Measurements from ENCODE around the gene CDH13.

- TF ChIP-seq FOXP2 (optimal IDR thresholded peaks at IDR 0.05; ENCODE audit: borderline replicate concordance, extremely low read depth, extremely low read length, insufficient read depth) = no peak
- no peak for TF ChIP-seq TAF1 (IDR thresholded peaks at IDR 0.05; ENCODE audit: borderline replicate concordance, insufficient read depth, low read length)
- TF ChIP-seq REST (IDR thresholded peaks at IDR 0.05; ENCODE audit: insufficient read depth in 1 of 2, low read depth in 2 of 2, low read length in 2 of 2) = no peak
- TF ChIP-seq POLR2AphosphoS5 (IDR thresholded peaks at IDR 0.05; ENCODE audit: low read depth, low read length) = no peak
- no peak for TF ChIP-seq SIN3A (IDR thresholded peaks at IDR 0.05; ENCODE audit: borderline replicate concordance, insufficient read depth, low read length)
Measured at GRCh38 chr16:83615141-83615952, 988.6 kb downstream of the CDH13 start.
